Hepatocyte (in vitro differentiated cells): ENCODE results near the gene FOXE1. TPM values are rescaled to one million over a fixed set of nuclear protein-coding genes. Genes with fewer than 3 reads are reported as not detected.
A peak's percentile ranks its signal among the peaks of the same experiment; 100 is the strongest.

ENCODE experiments used
- DNase-seq: peaks from one replicate; pipeline ENCODE4 v3.0.0-alpha.2; 2016; ENCODE audit warnings: low spot score
- H2AFZ ChIP-seq: fragments of 200-600 bp; sonication (generic); 2 replicates; pipeline ENCODE4 v1.6.0; 2016; ENCODE audit warnings: antibody characterized with exemption, mild to moderate bottlenecking
- H3K27ac ChIP-seq: fragments of 200-600 bp; sonication (generic); 2 replicates; pipeline ENCODE4 v1.5.1; 2016; ENCODE audit warnings: mild to moderate bottlenecking
- H3K27me3 ChIP-seq: fragments of 200-600 bp; sonication (generic); 2 replicates; pipeline ENCODE4 v1.6.1; 2016
- H3K36me3 ChIP-seq: fragments of 200-600 bp; sonication (generic); replicated peaks from 2 replicates; pipeline ENCODE4 v1.5.1; 2016; ENCODE audit warnings: low read depth; ENCODE audit not compliant: insufficient read depth
- H3K4me1 ChIP-seq: fragments of 200-600 bp; sonication (generic); 2 replicates; pipeline ENCODE4 v1.5.1; 2016; ENCODE audit warnings: mild to moderate bottlenecking, moderate library complexity; ENCODE audit not compliant: insufficient read depth
- H3K4me2 ChIP-seq: fragments of 200-600 bp; sonication (generic); 2 replicates; pipeline ENCODE4 v1.6.0; 2016
- H3K4me3 ChIP-seq: fragments of 200-600 bp; sonication (generic); 2 replicates; pipeline ENCODE4 v1.5.1; 2016; ENCODE audit warnings: mild to moderate bottlenecking
- H3K79me2 ChIP-seq: fragments of 200-600 bp; sonication (generic); 2 replicates; pipeline ENCODE4 v1.6.0; 2017; ENCODE audit warnings: mild to moderate bottlenecking
- H3K9me2 ChIP-seq: fragments of 200-600 bp; sonication (generic); replicated peaks from 2 replicates; pipeline ENCODE4 v1.6.0; 2017; ENCODE audit warnings: mild to moderate bottlenecking; ENCODE audit not compliant: insufficient read depth
- H3K9me3 ChIP-seq: fragments of 200-600 bp; sonication (generic); 2 replicates; pipeline ENCODE4 v1.5.1; 2016; ENCODE audit warnings: low read depth, mild to moderate bottlenecking
- H4K20me1 ChIP-seq: fragments of 200-600 bp; sonication (generic); 2 replicates; pipeline ENCODE4 v1.6.0; 2016; ENCODE audit warnings: mild to moderate bottlenecking; ENCODE audit not compliant: insufficient read depth, poor library complexity, severe bottlenecking
- EZH2 ChIP-seq: fragments of 200-600 bp; sonication (generic); IDR thresholded peaks from 2 replicates; pipeline ENCODE4 v1.6.1; 2016; ENCODE audit warnings: antibody characterized with exemption, mild to moderate bottlenecking, borderline replicate concordance
- EZH2phosphoT487 ChIP-seq: fragments of 200-600 bp; sonication (generic); IDR thresholded peaks from one replicate; pipeline ENCODE4 v1.6.1; 2018; ENCODE audit warnings: antibody characterized with exemption, mild to moderate bottlenecking, low read depth, moderate library complexity; ENCODE audit not compliant: unreplicated experiment, severe bottlenecking
- WGBS: methylation state at CpG from one replicate; pipeline ENCODE4 v1.1.6; 2016; ENCODE audit warnings: low lambda C conversion rate; ENCODE audit errors: missing lambda C conversion rate; 5-methylcytosine and 5-hydroxymethylcytosine counted together
- polyA plus RNA-seq: library from polyadenylated mRNA; unstranded; fragments of >200 nt; fragmentation: Nextera tagmentation; extraction: Ambion mirVana; gene quantifications from 2 replicates; pipeline ENCODE4 v1.2.1, GENCODE V29; 2016
- total RNA-seq: library from RNA; depleted of rRNA; stranded (reverse); fragments of >200 nt; gene quantifications from 2 replicates; pipeline ENCODE4 v1.2.3, GENCODE V29; 2014
- TF ChIP-seq, protein P1 (sequence below): fragments of 200-600 bp; sonication (generic); IDR thresholded peaks from 2 replicates; pipeline ENCODE4 v1.5.1; 2016; ENCODE audit warnings: antibody characterized with exemption, mild to moderate bottlenecking; ENCODE audit not compliant: poor library complexity

The FOXE1 gene
- total and polyA plus RNA-seq, 2 experiments from 2014 or later, result 0.67 to 0.99 TPM

DNA sequence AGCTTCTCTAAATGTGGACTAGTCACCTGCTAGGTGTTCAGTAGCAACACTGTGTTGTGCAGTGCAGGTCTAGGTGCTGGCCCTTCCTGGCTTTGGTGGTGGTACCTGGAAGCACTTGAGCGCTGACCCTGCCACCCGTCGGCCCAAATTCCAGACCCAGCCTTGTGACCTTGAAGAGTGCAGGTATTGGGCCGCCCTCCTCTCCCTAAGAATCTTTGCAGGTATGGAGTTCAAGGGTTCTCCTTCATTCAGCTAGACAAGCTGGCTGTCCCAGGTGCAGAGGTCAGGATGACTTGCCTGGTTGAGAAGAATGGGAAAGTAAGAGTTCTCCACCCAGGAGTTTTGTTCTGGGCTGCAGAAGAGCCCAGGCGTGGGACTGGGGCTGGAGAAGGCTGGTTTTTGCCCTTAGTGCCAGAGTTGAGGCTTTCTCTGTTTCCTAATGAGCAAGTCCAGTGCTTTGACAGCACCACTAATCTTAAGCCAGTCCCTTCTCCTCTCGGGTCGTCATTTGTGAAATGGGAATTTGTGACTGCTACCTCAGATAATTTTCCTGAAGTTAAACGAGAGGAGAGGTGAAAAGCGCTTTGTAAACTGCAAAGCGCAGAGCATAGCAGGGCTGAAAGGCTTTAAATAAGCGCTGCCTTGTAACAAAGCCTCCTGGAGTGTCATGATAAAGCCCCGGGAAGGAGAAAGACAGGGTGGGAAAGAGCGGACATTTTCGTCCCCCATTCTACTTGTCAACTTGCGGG lies 4.0 kb downstream of the FOXE1 start:
- Histone ChIP-seq H2AFZ (no peak overlapping the region), H3K4me2 (peak overlapping the region; percentile 68), H3K27me3 (peaks cover 94% of the 10 kb centered on the region), H3K4me3 (no peak overlapping the region), H4K20me1 (no peaks in the 10 kb centered on the region), H3K79me2 (no peaks in the 10 kb centered on the region), H3K27ac (no peak overlapping the region), H3K9me3 (no peaks in the 10 kb centered on the region), H3K9me2 (no peaks in the 10 kb centered on the region), H3K4me1 (peaks cover 13% of the 10 kb centered on the region), H3K36me3 (no peaks in the 10 kb centered on the region)
- WGBS, result 7% methylated on average over 15 of the region's 15 CpGs
- TF ChIP-seq, protein P1, sequence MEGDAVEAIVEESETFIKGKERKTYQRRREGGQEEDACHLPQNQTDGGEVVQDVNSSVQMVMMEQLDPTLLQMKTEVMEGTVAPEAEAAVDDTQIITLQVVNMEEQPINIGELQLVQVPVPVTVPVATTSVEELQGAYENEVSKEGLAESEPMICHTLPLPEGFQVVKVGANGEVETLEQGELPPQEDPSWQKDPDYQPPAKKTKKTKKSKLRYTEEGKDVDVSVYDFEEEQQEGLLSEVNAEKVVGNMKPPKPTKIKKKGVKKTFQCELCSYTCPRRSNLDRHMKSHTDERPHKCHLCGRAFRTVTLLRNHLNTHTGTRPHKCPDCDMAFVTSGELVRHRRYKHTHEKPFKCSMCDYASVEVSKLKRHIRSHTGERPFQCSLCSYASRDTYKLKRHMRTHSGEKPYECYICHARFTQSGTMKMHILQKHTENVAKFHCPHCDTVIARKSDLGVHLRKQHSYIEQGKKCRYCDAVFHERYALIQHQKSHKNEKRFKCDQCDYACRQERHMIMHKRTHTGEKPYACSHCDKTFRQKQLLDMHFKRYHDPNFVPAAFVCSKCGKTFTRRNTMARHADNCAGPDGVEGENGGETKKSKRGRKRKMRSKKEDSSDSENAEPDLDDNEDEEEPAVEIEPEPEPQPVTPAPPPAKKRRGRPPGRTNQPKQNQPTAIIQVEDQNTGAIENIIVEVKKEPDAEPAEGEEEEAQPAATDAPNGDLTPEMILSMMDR, result no peak
- TF ChIP-seq EZH2phosphoT487 (no peak), EZH2 (no peak)
- DNase-seq, result no peak

DNA sequence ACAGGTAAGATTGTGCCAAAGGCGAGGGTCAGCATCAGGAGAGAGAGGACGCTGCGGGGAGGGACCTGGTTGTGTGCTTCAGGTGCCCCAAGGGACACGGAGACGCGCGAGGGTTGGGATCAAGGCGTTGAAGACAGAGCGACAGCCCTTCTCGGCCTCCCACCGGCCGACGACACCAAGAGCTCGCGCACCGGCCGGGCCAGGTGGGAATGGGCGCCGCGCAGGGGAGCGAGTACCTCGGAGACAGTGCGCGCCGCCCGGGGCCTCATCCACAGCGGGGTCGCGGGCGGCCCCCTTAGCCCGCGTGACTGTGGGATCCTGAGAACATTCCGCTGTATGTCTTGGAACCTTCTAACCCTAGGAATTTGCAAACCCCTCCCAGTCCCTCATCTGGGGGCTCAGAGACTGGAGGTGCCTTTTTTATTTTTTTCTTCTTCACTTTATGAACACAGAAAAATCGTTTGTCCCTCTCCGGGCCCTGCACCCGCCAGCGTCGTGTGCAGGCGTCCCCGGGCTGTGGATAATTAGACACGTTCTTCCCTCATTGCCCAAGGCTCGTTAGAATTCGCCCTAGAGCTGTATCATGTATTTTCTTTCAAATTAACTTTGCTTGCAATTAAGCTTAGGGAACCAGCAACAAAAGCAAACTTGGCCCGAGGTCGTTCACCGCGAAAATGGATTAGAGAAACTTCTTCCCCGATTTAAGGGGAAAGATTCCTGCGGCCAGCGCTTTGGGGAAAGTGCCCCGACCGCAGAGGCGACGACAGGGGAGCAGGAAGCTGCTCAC lies 4.8 kb downstream of the FOXE1 start:
- H3K9me3 ChIP-seq, result no peaks in the 10 kb centered on the region
- no peak for DNase-seq
- no peaks in the 10 kb centered on the region for H3K79me2 ChIP-seq
- no peaks in the 10 kb centered on the region for H3K9me2 ChIP-seq
- H2AFZ ChIP-seq, result peak overlapping the region; percentile 40
- no peaks in the 10 kb centered on the region for H4K20me1 ChIP-seq
- H3K4me1 ChIP-seq, result peaks cover 13% of the 10 kb centered on the region
- no peak overlapping the region for H3K27ac ChIP-seq
- H3K27me3 ChIP-seq, result peaks cover 94% of the 10 kb centered on the region
- H3K36me3 ChIP-seq, result no peaks in the 10 kb centered on the region
- H3K4me2 ChIP-seq, result peak overlapping the region; percentile 68
- under 1% methylated on average over 53 of the region's 54 CpGs for WGBS
- TF ChIP-seq EZH2phosphoT487 (peak; percentile 29), EZH2 (peak; percentile 98)
- TF ChIP-seq, protein P1, result no peak
- H3K4me3 ChIP-seq, result no peak overlapping the region

DNA sequence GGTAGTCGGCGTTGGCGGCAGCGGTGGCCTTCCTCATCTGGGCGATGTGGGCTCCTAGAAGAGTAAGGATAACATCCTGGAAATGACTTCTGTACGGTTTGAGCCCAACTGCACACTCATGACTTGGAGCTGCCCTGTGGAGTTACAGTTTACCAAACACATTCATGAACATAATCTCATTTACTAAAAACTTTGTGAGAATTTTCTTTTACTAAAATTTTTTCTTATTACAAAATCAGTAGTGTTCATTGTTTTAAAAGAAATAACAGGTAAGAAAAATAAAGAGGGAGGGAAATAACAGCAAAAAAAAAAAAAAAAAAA lies 5.3 kb downstream of the FOXE1 start:
- Histone ChIP-seq H2AFZ (peak overlapping the region; percentile 40), H3K4me2 (peak overlapping the region; percentile 68), H3K9me2 (no peaks in the 10 kb centered on the region), H3K4me3 (no peak overlapping the region), H4K20me1 (no peaks in the 10 kb centered on the region), H3K4me1 (peaks cover 10% of the 10 kb centered on the region), H3K9me3 (no peaks in the 10 kb centered on the region), H3K27me3 (peaks cover 93% of the 10 kb centered on the region), H3K79me2 (no peaks in the 10 kb centered on the region), H3K36me3 (no peaks in the 10 kb centered on the region), H3K27ac (no peak overlapping the region)
- no peak for DNase-seq
- TF ChIP-seq EZH2 (no peak), EZH2phosphoT487 (no peak)
- TF ChIP-seq, protein P1, result no peak
- 0% methylated on average over 6 of the region's 6 CpGs for WGBS
